Tongue (tissue), 2 donors: ENCODE measurements around the gene QRICH1. TPM values are rescaled to one million over a fixed set of nuclear protein-coding genes. Genes with fewer than 3 reads are reported as not detected.

ENCODE experiments used
- DNase-seq: peaks from one replicate; pipeline ENCODE4 v3.0.0-alpha.2; 2015
- total RNA-seq: library from RNA; depleted of rRNA; stranded (reverse); fragments of >200 nt; gene quantifications from one replicate; pipeline ENCODE4 v1.2.3, GENCODE V29; 2014

Gene QRICH1
- total RNA-seq, 1 donor from 2014 or later = 88.7 TPM

DNA sequence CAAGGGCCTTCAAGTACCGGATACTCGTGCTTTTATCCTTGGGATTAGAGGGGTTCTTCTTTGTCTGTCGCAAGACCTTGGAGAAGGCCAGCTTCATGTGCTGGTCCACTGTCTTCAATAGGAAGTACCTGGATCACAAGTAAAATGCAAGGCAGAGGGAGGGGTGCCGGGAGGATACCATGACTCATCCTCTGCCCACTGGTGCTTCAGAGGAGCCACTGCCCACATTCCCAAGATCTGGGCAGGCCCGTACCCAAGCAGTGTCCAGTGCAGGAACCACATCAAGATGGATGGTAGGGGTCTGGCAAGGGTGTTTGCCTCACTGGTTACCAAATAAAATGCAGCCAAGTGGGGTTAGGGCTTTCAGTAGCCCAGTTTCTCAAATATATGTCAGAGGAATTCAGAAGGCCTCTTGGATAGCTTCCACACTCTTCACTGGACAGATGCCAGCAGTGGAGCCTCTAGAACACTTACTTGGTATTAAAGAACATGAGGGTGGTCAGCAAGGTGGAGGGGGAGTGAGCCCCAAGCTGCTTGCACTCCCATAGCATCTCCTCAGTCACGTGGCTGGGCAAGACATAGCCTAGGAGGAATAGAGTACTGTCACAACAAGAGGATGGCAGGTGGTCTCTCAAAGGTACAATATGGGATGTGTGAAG is 61.1 kb downstream of the QRICH1 start:
- DNase-seq = no peak

DNA sequence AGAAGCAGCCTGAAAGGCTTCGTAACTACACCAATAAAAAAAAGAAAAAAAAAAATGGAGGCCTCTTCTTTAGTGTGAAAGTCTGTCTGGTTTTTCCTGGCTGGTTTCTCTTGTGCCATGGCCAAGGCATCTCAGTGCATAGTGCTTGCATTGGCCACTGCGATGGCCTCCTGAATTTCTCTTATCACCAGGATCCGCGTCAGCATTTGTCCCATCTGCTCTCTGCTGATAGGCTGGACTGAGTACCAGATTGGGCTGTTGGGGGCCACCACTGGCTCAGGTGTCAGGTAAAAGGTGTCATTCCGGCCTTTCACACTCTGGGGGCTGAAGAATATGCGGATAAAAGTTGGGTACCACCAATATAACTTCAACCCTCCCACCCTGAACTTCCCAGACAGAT is 63.5 kb downstream of the QRICH1 start:
- no peak for DNase-seq

DNA sequence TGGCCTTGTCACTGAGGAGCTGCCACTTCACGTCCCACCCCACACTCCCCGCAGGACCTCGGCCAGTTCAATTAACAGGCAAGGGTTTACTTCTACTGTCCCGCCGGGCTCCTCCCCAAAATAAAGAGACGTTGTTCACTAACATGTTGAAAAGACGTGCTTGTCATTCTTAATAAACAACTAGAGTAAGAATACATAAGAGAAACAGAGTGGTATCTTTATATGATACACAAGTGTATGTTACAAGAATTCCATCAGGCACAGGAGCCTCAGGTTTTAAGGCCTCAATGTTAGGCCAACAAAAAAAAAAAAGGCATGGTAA is 64.3 kb downstream of the QRICH1 start:
- no peak for DNase-seq

DNA sequence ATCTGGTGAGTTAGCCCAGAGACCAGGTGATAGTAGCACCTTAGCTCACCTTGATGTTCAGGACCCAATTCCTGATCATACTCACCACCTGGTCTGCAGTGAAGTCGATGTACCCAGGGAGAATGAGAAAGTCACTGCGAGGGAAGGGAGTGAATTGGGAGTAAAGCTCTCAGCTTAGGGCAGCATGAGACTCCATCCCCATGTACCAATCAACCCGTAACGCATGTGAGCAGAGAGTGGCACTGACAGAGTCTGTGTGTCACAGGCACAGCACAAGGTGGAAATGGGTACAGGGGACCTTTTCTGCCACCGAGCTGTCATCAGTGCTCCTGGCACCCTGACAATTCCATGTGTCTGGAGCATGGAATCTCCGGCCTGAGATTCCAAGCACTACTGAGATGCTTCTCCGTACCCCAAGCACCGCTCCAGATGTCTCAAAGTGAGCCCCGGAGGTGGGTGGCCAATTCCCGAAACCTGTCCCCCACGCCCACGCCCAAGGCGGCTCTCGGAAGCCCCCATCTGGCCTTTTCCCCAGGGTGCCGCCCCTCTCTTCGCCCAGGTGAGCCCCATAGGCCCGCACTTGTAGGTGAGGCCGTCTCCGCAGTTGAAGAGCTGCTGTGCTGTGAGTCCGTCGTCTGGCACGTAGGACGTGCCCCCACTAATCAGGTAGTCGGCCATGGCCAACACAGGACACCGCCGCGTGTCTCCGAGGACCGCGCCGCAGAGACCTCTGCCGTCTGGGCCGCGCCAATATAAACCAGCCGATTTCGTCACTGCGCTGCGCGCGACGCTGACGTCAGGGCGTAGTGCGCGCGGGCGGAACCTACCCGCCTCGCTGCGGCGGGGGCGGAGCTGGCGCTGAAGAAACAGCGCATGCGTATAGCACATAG is 65.0 kb downstream of the QRICH1 start, which contains the start of gene IMPDH2:
IMPDH2 (minus strand) TSS at position 726 of the 890 bp plus-strand sequence; CDS start at position 678, 48 bp downstream.
- peak; percentile 98 for DNase-seq

DNA sequence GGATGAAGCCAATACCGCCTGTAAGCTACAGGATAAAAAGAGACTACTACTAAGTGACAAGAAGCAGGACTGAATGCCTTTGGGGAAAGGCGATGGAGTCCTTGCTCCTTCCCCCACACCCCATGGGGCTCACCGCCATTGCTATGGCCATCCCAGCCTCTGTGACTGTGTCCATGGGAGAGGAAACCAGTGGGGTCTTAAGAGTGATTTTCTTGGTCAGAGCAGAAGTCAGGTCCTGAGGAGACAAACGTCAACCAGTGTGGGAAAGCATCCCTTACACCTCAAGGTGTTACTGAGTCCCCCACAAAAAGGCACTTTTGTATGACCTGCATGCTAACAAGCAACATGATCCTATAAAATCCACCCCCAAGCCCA is 65.6 kb downstream of the QRICH1 start:
- no peak for DNase-seq

DNA sequence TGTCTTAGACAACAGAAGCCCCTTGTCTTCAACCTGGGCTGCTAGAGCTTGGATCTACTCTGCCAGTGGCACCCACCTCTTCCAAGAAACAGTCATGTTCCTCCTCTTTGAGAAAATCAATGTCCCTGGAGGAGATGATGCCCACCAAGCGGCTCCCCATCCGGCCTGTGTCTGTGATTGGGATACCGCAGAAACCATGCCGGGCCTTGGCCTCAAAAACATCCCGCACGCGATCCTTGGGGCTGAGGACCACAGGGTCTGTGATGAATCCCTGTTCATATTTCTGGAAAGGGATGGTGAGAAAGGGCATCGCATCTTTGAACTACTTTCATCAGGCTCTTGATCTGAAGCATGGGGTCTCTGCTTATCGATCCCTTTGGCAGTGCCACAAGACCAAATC is 66.2 kb downstream of the QRICH1 start:
- no peak for DNase-seq

DNA sequence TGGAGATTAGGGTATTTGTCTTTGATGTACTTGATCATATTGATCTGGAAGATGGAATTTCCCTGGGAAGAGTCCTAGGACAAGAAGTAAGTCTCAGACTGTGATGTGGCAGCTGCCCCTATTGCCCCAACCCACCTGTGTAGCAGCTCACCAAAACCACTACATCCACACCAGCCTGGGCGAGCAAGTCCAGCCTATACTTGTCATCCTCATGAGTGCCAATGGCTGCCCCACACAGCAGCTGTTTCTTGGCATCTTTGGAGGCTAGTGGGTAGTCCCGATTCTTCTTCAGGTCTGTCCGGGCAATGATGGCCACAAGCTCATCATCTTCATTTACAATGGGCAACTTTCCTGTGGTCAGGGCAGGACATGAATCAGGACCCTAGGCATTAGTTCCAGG is 67.3 kb downstream of the QRICH1 start:
- no peak for DNase-seq

DNA sequence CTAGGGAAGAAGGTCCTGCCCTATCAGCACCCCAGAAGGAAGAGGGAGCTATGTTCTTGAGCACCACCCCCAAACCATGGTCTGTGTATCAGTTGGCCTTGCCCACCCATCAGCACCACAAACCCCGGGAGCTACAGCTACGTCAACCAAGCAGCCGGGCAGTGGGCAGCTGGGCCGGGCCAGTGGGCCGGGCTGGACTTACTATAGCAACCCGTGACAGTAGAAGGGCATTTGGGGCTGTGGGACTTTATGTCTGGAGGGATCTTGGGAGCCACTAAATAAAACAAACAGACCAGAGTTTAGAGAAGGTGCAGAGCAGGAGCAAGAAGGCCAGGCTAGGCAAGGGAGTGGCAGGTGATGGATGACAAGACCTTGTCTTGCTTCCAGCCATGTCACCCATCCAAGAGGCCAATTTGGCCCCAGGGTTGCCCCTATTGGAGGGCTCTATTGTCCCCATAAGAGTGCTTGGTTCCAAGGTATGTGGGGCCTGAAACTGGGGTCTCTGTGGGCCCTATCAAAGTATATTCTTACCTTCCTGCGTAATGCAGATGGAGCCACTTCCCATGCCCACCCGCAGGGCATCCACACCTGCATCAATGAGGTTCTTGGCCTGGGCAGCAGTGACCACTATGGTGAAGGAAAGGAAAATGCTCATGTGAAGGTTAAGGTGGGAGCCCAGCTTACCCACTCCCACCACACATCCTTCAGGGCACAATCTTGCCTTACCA is 67.9 kb downstream of the QRICH1 start:
- DNase-seq = no peak

DNA sequence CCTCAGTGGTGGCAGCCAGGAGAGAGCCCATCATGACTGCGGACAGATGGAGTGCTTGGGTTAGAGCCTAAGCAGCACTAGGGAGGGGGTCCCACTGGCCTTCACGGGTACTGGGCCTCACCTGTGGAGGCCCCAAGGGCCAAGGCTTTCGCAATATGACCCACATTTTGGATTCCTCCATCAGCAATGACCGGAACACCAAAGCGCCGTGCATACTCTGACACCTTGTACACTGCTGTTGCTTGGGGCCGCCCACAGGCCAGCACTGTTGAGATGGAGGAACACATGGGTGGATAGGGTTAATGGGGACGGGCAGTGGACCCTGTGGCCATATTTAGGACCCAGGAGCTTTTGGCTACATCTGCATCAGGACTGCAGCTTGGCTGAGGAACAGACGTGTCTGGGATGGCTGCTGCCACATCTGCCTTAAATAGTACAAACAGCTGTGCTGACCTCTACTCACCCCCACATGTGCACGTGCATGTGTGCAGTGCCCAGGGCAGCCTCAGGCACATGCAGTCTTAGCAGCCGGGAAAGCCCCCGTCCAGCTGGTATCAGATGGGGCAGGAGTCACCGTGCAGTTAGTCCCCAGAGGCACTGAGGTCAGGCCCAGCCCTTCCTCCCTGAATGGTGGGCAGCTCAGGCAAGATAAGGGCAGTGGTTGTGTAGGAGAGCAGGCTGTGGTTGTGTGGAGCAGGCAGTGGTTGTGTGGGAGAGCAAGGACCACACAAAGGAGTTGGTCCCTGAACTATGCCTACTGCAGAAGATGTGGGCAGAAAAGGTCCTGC is 68.7 kb downstream of the QRICH1 start:
- DNase-seq = no peak

DNA sequence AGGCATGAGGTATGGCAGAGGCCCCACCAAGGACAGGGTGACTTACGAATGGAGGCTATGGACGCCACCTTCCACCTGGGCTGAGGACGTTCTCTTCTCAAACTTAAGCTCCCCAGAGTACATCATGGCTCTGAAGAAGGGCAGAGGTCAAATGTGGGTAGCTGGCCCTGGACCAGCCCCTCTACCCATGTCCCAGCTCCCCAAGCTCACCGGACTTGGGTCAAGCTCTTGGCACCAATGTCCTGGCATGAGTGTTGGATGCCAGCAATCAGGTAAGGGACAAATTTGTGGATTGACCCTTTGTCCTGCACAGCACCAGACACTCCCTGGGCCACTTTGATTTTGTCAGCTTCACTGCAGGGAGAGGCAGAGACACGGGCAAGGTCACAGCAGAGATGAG is 69.4 kb downstream of the QRICH1 start:
- DNase-seq = no peak

DNA sequence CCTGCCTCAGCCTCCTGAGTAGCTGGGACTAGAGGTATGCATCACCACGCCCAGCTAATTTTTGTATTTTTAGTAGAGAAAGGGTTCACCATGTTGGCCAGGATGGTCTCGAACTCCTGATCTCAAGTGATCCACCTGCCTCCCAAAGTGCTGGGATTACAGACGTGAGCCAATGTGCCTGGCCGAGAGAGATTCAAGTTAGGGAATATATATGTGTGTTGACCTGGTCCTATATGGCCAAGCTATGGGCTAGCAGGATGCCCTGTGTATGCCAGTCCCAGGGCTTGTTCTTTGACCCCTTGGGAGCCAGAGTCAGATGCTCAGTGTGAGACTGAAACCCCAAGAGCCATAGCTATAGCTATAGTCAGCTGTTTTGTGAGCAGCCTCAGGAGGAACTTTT is 70.1 kb downstream of the QRICH1 start:
- no peak for DNase-seq

DNA sequence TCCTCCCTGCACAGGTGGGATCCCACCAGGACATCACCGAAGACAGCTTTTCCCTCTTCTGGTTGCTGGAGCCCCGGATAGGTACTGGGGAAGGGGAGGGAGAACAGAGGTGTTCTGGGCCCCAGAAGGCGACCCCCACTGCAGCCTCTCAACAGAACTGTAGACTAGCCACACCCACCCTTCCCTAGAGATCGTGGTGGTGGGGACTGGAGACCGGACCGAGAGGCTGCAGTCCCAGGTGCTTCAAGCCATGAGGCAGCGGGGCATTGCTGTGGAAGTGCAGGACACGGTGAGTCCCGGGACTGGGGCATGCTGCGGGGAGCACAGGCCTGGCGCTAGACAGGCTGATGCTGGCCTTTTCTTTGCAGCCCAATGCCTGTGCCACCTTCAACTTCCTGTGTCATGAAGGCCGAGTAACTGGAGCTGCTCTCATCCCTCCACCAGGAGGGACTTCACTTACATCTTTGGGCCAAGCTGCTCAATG is 71.1 kb downstream of the QRICH1 start:
- no peak for DNase-seq

DNA sequence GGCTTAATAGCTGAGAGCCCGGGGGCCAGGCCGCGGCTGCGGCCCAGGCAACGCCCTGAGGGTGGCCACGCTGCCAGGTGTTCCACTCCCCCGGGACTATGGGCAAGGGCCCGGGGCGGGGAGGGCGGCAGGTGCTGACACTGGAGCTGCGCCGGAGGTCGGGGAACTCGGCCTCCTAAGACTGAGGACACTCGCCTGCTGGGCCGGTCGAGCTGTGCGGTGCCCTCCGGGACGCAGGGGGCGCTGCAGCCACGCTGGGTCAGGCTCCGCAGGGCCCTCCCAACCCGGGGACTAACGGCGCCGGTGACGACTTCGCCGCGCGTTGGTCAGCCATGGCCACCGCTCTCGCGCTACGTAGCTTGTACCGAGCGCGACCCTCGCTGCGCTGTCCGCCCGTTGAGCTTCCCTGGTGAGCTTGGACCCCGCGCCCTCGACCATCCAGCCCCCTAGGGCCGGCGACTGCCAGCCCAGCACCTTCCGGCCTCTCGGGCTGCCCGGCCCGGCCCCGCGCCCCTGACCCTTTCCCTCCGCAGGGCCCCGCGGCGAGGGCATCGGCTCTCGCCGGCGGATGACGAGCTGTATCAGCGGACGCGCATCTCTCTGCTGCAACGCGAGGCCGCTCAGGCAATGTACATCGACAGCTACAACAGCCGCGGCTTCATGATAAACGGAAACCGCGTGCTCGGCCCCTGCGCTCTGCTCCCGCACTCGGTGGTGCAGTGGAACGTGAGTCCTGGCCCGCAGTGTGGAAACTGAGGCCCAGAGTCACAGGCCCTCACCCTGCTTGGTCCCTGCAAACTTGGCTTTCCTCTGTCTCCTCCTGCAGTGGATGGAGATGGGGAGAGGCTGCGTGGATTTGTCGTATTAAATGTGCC is 71.8 kb downstream of the QRICH1 start, which contains the start of gene NDUFAF3:
NDUFAF3 (plus strand) TSS at position 309 of the 875 bp plus-strand sequence; CDS start at position 333, 24 bp downstream.
- peak; percentile 97 for DNase-seq

DNA sequence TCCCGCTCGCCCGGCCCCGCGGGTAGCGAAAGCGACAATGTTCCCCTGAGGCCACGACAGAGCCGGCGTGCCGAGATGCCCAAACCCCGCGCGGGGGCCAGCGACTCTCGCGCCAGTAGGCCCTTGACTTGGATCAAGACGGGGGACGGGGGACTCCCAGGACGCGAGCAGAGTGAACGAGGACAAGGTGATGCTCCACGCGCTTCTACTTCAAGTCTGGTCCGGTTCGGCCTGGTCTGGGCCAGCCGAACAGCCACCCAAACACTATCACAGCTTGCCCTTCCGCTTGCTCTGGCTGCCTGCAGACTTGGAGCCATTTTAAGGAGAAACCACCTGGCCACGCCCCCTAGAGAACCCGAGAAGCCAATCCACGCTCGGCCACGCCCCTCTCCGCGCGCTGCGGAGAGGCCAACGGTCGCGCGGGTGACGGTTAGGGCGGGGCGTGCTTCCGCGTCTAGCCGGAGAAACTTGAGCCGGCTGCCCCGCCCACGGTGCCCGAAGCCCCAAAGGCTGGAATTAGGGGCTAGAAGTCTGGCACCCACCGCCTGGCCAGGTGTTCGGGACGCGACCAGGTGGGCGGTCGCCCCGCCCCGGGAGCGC is 72.6 kb downstream of the QRICH1 start:
- peak; percentile 99 for DNase-seq

DNA sequence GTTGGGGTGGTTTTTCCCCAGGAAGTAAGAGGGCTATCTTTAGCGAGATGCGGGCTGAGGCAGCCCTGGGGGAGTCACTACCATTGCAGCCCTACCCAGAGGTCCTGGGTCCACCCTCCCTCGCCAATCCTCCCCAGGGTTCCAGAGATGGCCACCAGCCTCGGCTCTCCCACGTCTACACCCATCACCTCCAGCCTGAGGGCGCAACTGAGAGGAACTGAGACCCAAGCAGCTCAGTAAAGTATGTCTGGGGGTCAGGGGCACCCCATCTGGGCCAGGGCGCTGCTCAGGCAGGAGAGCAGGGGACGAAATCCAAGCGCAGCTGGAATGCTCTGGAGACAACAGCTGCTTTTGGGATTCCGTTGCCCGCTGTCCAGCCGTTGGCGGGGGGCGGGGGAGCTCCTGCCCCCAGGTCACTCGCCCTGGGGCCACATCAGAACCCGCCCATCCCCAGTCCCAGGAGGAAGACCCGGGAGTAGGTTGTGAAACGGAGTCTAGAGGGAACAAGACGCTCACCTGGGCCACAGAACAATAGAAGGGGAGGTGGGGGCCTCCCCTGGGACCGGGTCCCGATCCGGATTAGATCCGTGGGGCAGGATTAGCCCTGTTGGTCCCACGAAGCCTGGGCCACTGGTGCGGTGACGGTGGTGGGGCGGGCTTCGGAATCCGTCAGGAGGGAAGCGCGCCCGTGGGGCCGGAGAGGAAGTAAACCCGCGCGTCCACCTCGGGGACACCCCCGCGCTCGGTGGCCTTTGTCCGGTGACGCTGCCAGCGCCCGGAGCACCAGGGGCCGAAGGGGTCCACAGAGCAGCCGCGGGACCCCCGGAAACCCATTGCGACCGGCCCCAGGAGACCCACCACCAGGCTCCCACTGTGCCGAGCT is 73.3 kb downstream of the QRICH1 start:
- peak; percentile 35 for DNase-seq

DNA sequence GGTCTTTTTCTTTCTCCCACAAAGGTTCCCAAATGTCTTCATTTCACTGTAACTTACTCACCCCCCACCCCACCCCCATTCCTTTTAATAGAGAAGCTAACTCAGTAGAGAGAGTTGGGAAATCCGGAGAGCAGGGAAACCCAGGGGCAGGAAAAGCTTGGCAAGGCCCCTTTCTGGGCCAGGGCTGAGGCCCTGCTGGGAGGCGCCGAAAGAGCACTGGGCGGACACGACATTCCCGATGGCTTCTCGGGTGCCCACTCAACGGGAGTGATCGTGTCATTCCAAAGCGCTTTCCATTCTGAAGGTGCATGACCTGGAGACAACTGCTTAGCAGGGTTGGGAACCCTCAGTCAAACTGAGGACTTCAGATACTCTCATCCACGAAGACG is 73.9 kb downstream of the QRICH1 start:
- DNase-seq = no peak

DNA sequence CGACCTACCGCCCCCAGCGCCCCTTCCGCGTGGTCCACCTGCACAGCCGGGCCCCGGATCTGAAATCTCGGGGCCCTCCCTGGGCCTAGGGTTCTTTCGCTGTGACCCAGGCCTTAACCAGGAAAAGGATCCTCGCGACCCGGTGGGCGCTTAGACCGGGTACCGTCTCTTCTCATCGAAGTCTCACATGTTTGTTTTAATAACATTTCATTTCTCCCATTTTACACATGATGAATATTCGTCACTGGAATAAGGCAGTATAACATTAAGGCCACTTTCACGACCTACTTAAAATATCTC is 75.2 kb downstream of the QRICH1 start:
- DNase-seq = no peak

DNA sequence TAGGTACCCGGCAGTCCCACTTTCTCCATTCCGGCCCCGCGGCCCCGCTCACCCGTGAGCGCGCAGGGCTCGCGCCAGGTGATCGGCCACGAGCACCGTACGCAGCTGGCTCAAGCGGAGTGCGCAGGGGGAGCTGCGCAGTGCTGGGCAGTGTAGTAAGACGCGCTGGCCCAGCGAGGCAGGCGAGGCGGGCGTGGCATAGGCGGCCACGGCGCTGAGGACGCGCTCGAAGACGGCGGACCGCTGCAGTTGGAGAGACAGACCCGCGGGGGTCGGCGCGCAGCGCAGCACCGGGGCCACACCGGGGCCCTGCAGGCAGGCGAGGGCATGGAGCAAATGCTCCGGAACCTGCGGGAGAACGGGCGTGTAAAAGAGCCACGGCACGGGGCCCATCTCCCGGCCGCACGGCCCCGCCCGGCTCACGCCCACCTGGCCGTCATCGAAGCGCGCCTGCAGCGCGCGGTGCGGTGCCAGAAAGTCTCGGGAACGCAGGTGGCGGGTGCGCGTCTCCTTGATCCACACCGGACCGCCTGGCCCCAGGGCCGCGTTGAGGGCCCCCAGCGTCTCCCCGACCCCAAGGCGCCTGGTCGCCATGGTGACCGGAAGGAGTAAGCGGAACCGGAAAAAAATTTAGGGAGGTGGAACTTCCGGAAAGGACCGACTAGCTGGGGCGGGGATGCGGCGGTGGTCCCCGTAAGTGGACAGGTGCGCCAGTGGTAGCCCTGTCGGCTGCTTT is 75.7 kb downstream of the QRICH1 start, which contains the start of gene DALRD3:
DALRD3 (minus strand) TSS at position 610 of the 736 bp plus-strand sequence; CDS start at position 594, 16 bp downstream.
- DNase-seq = peak; percentile 82
